Neural cell (in vitro differentiated cells): ENCODE measurements around the gene SLCO3A1. TPM values are rescaled to one million over a fixed set of nuclear protein-coding genes. Genes with fewer than 3 reads are reported as not detected.

Experiments
- H2AFZ ChIP-seq: fragments of 200-600, 300-800 bp; sonication (generic), shearing (Covaris generic); 2 replicates; pipeline ENCODE4 v1.6.0; 2014; ENCODE audit warnings: low read depth, mild to moderate bottlenecking, antibody characterized with exemption, low read length, moderate library complexity
- H3F3A ChIP-seq: fragments of 200-600 bp; shearing (Covaris generic); 2 replicates; pipeline ENCODE4 v1.6.1; 2016; ENCODE audit warnings: mild to moderate bottlenecking, moderate library complexity, mixed read lengths, antibody characterized with exemption, low read length; ENCODE audit not compliant: insufficient read depth, poor library complexity, severe bottlenecking
- H3K27ac ChIP-seq: fragments of 200-600, 300-800 bp; sonication (generic), shearing (Covaris generic); 2 replicates; pipeline ENCODE4 v1.5.1; 2014; ENCODE audit warnings: mild to moderate bottlenecking, low read length, moderate library complexity
- H3K27me3 ChIP-seq: fragments of 300-800, 200-600 bp; sonication (generic), shearing (Covaris generic); 2 replicates; pipeline ENCODE4 v1.6.0; 2014; ENCODE audit warnings: mild to moderate bottlenecking, low read depth, low read length, moderate library complexity; ENCODE audit not compliant: insufficient read depth
- H3K36me3 ChIP-seq: fragments of 300-800, 200-600 bp; sonication (generic), shearing (Covaris generic); 2 replicates; pipeline ENCODE4 v1.5.1; 2014; ENCODE audit warnings: mild to moderate bottlenecking, antibody characterized with exemption, low read length, moderate library complexity; ENCODE audit not compliant: insufficient read depth
- H3K4me2 ChIP-seq: fragments of 300-800, 200-600 bp; sonication (generic), shearing (Covaris generic); 2 replicates; pipeline ENCODE4 v1.6.0; 2014; ENCODE audit warnings: mild to moderate bottlenecking, low read length
- H3K4me3 ChIP-seq: fragments of 300-800, 200-600 bp; sonication (generic), shearing (Covaris generic); 2 replicates; pipeline ENCODE4 v1.5.1; 2014; ENCODE audit warnings: mild to moderate bottlenecking, low read length, moderate library complexity
- H3K79me2 ChIP-seq: fragments of 200-600 bp; shearing (Covaris generic); replicated peaks from 2 replicates; pipeline ENCODE4 v1.6.0; 2014; ENCODE audit warnings: mild to moderate bottlenecking, low read length, moderate library complexity; ENCODE audit not compliant: insufficient read depth
- H3K9ac ChIP-seq: fragments of 300-800, 200-600 bp; sonication (generic), shearing (Covaris generic); 2 replicates; pipeline ENCODE4 v1.6.1; 2016; ENCODE audit warnings: mild to moderate bottlenecking, low read length, mixed read lengths
- H3K9me2 ChIP-seq: fragments of 200-600 bp; shearing (Covaris generic); 2 replicates; pipeline ENCODE4 v1.6.1; 2016; ENCODE audit warnings: mild to moderate bottlenecking, low read length, mixed read lengths; ENCODE audit not compliant: insufficient read depth
- H3K9me3 ChIP-seq: fragments of 200-600, 300-800 bp; sonication (generic), shearing (Covaris generic); 2 replicates; pipeline ENCODE4 v1.6.1; 2016; ENCODE audit warnings: mild to moderate bottlenecking, mixed run types, low read length, moderate library complexity, mixed read lengths
- H4K20me1 ChIP-seq: fragments of 200-600 bp; shearing (Covaris generic); 2 replicates; pipeline ENCODE4 v1.6.1; 2016; ENCODE audit warnings: mild to moderate bottlenecking, mixed run types; ENCODE audit not compliant: insufficient read depth
- CTCF ChIP-seq: fragments of 450-650 bp; IDR thresholded peaks from 2 replicates; pipeline ENCODE4 v1.5.1; 2014; ENCODE audit warnings: antibody characterized with exemption, mild to moderate bottlenecking, moderate library complexity; ENCODE audit not compliant: poor library complexity, severe bottlenecking
- EP300 ChIP-seq: fragments of 450-650 bp; conservative IDR thresholded peaks from 2 replicates; pipeline ENCODE4 v1.6.1; 2014; ENCODE audit warnings: antibody characterized with exemption, mild to moderate bottlenecking, moderate library complexity; ENCODE audit not compliant: poor library complexity, severe bottlenecking
- EZH2 ChIP-seq: fragments of 200-600, 300-800 bp; shearing (Covaris generic), sonication (generic); IDR thresholded peaks from 2 replicates; pipeline ENCODE4 v1.6.1; 2014; ENCODE audit warnings: antibody characterized with exemption, low read length, borderline replicate concordance, mild to moderate bottlenecking; ENCODE audit not compliant: insufficient read depth, poor library complexity, severe bottlenecking
- MXI1 ChIP-seq: fragments of 450-650 bp; conservative IDR thresholded peaks from 2 replicates; pipeline ENCODE4 v1.6.1; 2014; ENCODE audit warnings: antibody characterized with exemption, mild to moderate bottlenecking; ENCODE audit not compliant: poor library complexity, severe bottlenecking
- POLR2AphosphoS5 ChIP-seq: IDR thresholded peaks from 2 replicates; pipeline ENCODE4 v1.6.1; 2012
- RAD21 ChIP-seq: fragments of 450-650 bp; conservative IDR thresholded peaks from 2 replicates; pipeline ENCODE4 v1.6.1; 2014; ENCODE audit warnings: antibody characterized with exemption, mild to moderate bottlenecking, moderate library complexity
- REST ChIP-seq: IDR thresholded peaks from 2 replicates; pipeline ENCODE4 v1.6.1; 2012; ENCODE audit warnings: borderline replicate concordance
- SMC3 ChIP-seq: fragments of 450-650 bp; conservative IDR thresholded peaks from 2 replicates; pipeline ENCODE4 v1.6.1; 2014; ENCODE audit warnings: antibody characterized with exemption, mild to moderate bottlenecking, moderate library complexity; ENCODE audit not compliant: poor library complexity
- TAF1 ChIP-seq: IDR thresholded peaks from 2 replicates; pipeline ENCODE4 v1.6.1; 2012; ENCODE audit warnings: low read depth
- polyA plus RNA-seq: library from polyadenylated mRNA; depleted of rRNA; stranded (reverse); fragments of >200 nt; gene quantifications from 2 replicates; pipeline ENCODE4 v1.2.3, GENCODE V29; 2014

The SLCO3A1 gene
- polyA plus RNA-seq, 1 donor from 2014 or later = 14.2 TPM

- H3K4me2 ChIP-seq = no peak overlapping the region
- no peak overlapping the region for H3K27ac ChIP-seq
- no peak overlapping the region for H2AFZ ChIP-seq
- no peaks in the 10 kb centered on the region for H3K9me3 ChIP-seq
- H3K36me3 ChIP-seq = no peaks in the 10 kb centered on the region
- no peak overlapping the region for H3K9ac ChIP-seq
- no peaks in the 10 kb centered on the region for H4K20me1 ChIP-seq
- no peaks in the 10 kb centered on the region for H3K27me3 ChIP-seq
- TF ChIP-seq EZH2 = no peak
- TF ChIP-seq SMC3 = no peak
- TF ChIP-seq MXI1 = no peak
- TF ChIP-seq EP300 = no peak
- no peak overlapping the region for H3K4me3 ChIP-seq
- H3K79me2 ChIP-seq = no peaks in the 10 kb centered on the region
- no peaks in the 10 kb centered on the region for H3K9me2 ChIP-seq
- H3F3A ChIP-seq = no peaks in the 10 kb centered on the region
Measured at GRCh38 chr15:92115834-92116233, 262.3 kb downstream of the SLCO3A1 start.

GRCh38 chr15:92116330-92116729, 262.8 kb downstream of the SLCO3A1 start:
- TF ChIP-seq SMC3 (no peak), EP300 (no peak), RAD21 (no peak), EZH2 (no peak), POLR2AphosphoS5 (no peak), CTCF (no peak), TAF1 (no peak), MXI1 (no peak), REST (no peak)
- Histone ChIP-seq H3K27me3 (no peaks in the 10 kb centered on the region), H3K4me3 (no peak overlapping the region), H2AFZ (no peak overlapping the region), H3F3A (no peaks in the 10 kb centered on the region), H3K4me2 (no peak overlapping the region), H3K9me2 (no peaks in the 10 kb centered on the region), H3K79me2 (no peaks in the 10 kb centered on the region), H3K9me3 (no peaks in the 10 kb centered on the region), H3K27ac (no peak overlapping the region), H4K20me1 (no peaks in the 10 kb centered on the region), H3K9ac (no peak overlapping the region), H3K36me3 (peaks cover 5% of the 10 kb centered on the region)
